DND-41 (cell line): Measurements from ENCODE around the gene KRT23.

ENCODE experiments used
- ATAC-seq: fragments of 200-7000 bp; cut with Tn5 transposase; 3 replicates; pipeline ENCODE4 v1.9.1; 2021; ENCODE audit warnings: low read depth; ENCODE audit not compliant: insufficient read depth
- DNase-seq: peaks from one replicate; pipeline ENCODE4 v3.0.0-alpha.2; 2020
- H2AFZ ChIP-seq: 2 replicates; pipeline ENCODE4 v1.6.0; 2012; ENCODE audit warnings: low read depth, low read length
- H3K27ac ChIP-seq: 2 replicates; pipeline ENCODE4 v1.5.1; 2012; ENCODE audit warnings: low read length, inconsistent platforms
- H3K27me3 ChIP-seq: fragments of 200-600 bp; sonication (generic); 2 replicates; pipeline ENCODE4 v1.6.0; 2012; ENCODE audit warnings: low read length, mild to moderate bottlenecking, inconsistent platforms; ENCODE audit not compliant: insufficient read depth, poor library complexity
- H3K36me3 ChIP-seq: 2 replicates; pipeline ENCODE4 v1.5.1; 2012; ENCODE audit warnings: low read length, inconsistent platforms; ENCODE audit not compliant: insufficient read depth
- H3K4me1 ChIP-seq: 2 replicates; pipeline ENCODE4 v1.5.1; 2012; ENCODE audit warnings: mild to moderate bottlenecking, low read length; ENCODE audit not compliant: insufficient read depth
- H3K4me2 ChIP-seq: 2 replicates; pipeline ENCODE4 v1.6.0; 2012; ENCODE audit warnings: mild to moderate bottlenecking, moderate library complexity, low read length, inconsistent platforms; ENCODE audit not compliant: insufficient read depth
- H3K4me3 ChIP-seq, 2 experiments: fragments of 200-600 bp in 1 of 2; shearing (Covaris generic) in 1 of 2; 2 replicates each; pipeline ENCODE4 v1.5.1; 2012 to 2016; ENCODE audit warnings: inconsistent platforms in 2 of 2, low read length in 2 of 2, mild to moderate bottlenecking in 2 of 2, low read depth in 1 of 2, moderate library complexity in 1 of 2
- H3K79me2 ChIP-seq: 2 replicates; pipeline ENCODE4 v1.6.0; 2012; ENCODE audit warnings: low read length, inconsistent platforms; ENCODE audit not compliant: insufficient read depth
- H3K9ac ChIP-seq: 2 replicates; pipeline ENCODE4 v1.6.0; 2012; ENCODE audit warnings: low read depth, mild to moderate bottlenecking, inconsistent platforms, low read length, moderate library complexity
- H3K9me3 ChIP-seq: 2 replicates; pipeline ENCODE4 v1.5.1; 2012; ENCODE audit warnings: low read length, moderate library complexity, mild to moderate bottlenecking, inconsistent platforms; ENCODE audit not compliant: insufficient read depth, severe bottlenecking
- H4K20me1 ChIP-seq: 2 replicates; pipeline ENCODE4 v1.6.0; 2012; ENCODE audit warnings: low read length; ENCODE audit not compliant: insufficient read depth
- EZH2 ChIP-seq: IDR thresholded peaks from 3 replicates; pipeline ENCODE4 v1.6.1; 2012; ENCODE audit warnings: borderline replicate concordance, low read depth, mild to moderate bottlenecking, moderate library complexity, low read length, inconsistent platforms; ENCODE audit not compliant: severe bottlenecking
- TF ChIP-seq, protein P1 (sequence below): IDR thresholded peaks from 2 replicates; pipeline ENCODE4 v1.5.1; 2012; ENCODE audit warnings: borderline replicate concordance, low read length, moderate library complexity, mild to moderate bottlenecking; ENCODE audit not compliant: poor library complexity, severe bottlenecking; ENCODE audit errors: extremely low read depth

Gene KRT23

DNA sequence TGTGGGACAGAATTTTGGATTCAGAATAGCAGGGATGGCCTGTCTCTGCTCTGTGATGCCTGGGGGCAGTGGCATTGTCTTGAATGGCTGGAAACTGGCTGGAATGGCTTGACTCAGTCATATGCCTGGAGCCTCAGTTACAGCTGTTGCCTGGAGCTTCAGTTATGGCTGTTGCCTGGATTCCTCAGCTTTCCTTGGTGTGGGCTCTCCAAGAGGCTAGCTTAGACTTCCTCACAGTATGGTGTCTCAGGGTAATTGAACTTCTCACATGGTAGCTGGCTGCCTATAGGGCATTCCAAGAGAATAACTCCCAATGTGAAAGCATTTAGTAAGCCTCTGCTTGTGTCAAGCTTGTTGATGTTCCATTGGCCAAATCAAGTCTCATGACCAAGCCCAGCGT, 21.1 kb downstream of the KRT23 start:
- DNase-seq: no peak
- no peak overlapping the region for H3K27ac ChIP-seq
- no peak overlapping the region for H3K4me2 ChIP-seq
- no peak for ATAC-seq
- peaks cover 19% of the 10 kb centered on the region for H3K27me3 ChIP-seq
- no peak overlapping the region for H3K9ac ChIP-seq
- H2AFZ ChIP-seq: no peak overlapping the region
- TF ChIP-seq EZH2: no peak
- TF ChIP-seq, protein P1, sequence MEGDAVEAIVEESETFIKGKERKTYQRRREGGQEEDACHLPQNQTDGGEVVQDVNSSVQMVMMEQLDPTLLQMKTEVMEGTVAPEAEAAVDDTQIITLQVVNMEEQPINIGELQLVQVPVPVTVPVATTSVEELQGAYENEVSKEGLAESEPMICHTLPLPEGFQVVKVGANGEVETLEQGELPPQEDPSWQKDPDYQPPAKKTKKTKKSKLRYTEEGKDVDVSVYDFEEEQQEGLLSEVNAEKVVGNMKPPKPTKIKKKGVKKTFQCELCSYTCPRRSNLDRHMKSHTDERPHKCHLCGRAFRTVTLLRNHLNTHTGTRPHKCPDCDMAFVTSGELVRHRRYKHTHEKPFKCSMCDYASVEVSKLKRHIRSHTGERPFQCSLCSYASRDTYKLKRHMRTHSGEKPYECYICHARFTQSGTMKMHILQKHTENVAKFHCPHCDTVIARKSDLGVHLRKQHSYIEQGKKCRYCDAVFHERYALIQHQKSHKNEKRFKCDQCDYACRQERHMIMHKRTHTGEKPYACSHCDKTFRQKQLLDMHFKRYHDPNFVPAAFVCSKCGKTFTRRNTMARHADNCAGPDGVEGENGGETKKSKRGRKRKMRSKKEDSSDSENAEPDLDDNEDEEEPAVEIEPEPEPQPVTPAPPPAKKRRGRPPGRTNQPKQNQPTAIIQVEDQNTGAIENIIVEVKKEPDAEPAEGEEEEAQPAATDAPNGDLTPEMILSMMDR: no peak
- H3K4me3 ChIP-seq: no peak overlapping the region
- H3K4me1 ChIP-seq: no peaks in the 10 kb centered on the region
- H4K20me1 ChIP-seq: no peaks in the 10 kb centered on the region
- H3K9me3 ChIP-seq: no peaks in the 10 kb centered on the region
- no peaks in the 10 kb centered on the region for H3K36me3 ChIP-seq
- no peaks in the 10 kb centered on the region for H3K79me2 ChIP-seq

DNA sequence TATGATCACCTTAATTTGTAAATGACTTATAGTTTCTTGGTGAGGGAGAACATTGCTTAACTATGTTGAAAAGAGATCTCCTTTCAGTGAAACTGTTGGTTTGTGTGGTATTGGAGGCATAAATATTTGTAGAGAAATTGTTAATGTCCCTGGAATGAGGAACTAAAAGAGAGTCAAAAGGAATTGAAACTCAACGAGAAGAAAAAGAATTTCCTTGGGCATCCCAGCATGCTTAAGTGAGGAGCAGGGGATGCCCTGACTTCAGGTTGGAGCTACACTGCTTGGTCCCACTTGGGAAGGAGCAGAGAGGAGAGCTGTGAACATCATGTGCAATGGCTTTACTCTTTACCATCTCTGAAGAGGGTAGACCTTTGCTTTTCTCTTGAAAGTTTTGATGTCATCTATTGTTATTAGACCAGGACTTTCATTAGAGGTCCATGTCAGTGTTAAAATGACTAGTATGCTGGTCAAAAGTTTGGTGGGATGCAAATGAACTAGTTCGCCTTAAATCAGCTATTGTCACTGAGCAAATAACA, 21.7 kb downstream of the KRT23 start:
- no peak overlapping the region for H3K4me2 ChIP-seq
- H2AFZ ChIP-seq: no peak overlapping the region
- no peaks in the 10 kb centered on the region for H3K79me2 ChIP-seq
- H3K27me3 ChIP-seq: peaks cover 20% of the 10 kb centered on the region
- no peaks in the 10 kb centered on the region for H3K9me3 ChIP-seq
- ATAC-seq (no peak), DNase-seq (no peak)
- H3K36me3 ChIP-seq: no peaks in the 10 kb centered on the region
- H3K4me1 ChIP-seq: no peaks in the 10 kb centered on the region
- TF ChIP-seq EZH2: no peak
- TF ChIP-seq, protein P1: no peak
- no peak overlapping the region for H3K4me3 ChIP-seq
- no peak overlapping the region for H3K9ac ChIP-seq
- no peak overlapping the region for H3K27ac ChIP-seq
- H4K20me1 ChIP-seq: no peaks in the 10 kb centered on the region

DNA sequence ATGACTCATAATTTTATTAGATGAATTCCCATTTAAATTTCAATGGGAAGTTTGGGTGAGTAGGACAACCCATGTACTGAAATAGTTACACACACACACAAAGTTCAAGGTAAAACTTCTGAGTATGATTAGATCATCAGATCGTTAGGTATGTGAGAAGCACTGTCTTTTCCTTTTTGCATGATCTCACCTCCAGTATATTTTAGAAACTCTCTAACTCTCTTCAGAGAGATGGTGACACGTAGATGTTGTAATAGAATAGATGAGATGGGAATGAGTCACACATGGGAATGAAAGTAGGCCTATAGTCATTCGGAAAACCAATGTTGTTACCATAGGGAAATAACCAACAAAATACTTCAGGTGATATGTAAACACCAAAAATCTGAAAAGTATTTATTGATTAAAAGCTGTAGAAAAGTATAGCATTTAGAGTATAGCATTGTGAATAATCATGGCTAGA, 22.2 kb downstream of the KRT23 start:
- Histone ChIP-seq H3K79me2 (no peaks in the 10 kb centered on the region), H3K9me3 (no peaks in the 10 kb centered on the region), H3K4me3 (no peak overlapping the region), H3K27ac (no peak overlapping the region), H3K4me1 (no peaks in the 10 kb centered on the region), H3K36me3 (no peaks in the 10 kb centered on the region), H4K20me1 (no peaks in the 10 kb centered on the region), H3K27me3 (peaks cover 26% of the 10 kb centered on the region), H3K4me2 (no peak overlapping the region), H2AFZ (no peak overlapping the region), H3K9ac (no peak overlapping the region)
- ATAC-seq (no peak), DNase-seq (no peak)
- TF ChIP-seq EZH2: no peak
- TF ChIP-seq, protein P1: no peak
